Right ventricle myocardium inferior (tissue), 1 donor: ENCODE data around the gene MOAP1. TPM values are rescaled to one million over a fixed set of nuclear protein-coding genes. Genes with fewer than 3 reads are reported as not detected.
"Not testable (repeated sequence)": the region's sequence is repeated elsewhere in the genome, so short reads cannot be mapped to it uniquely, and the experiment has no call there.

Experiments
- ATAC-seq: fragments of 200-7000 bp; cut with Tn5 transposase; one replicate; pipeline ENCODE4 v1.9.1; 2020; ENCODE audit warnings: mild to moderate bottlenecking, moderate library complexity
- DNase-seq: peaks from one replicate; pipeline ENCODE4 v3.0.0; 2021; ENCODE audit errors: missing footprints
- intact Hi-C: fragments of 100-400 bp; cut with DNase I; formaldehyde crosslinking; loops from one replicate; pipeline ENCODE4 v1.11.0; 2022
- long read RNA-seq: library from polyadenylated mRNA; unstranded; transcript quantifications from one replicate; pipeline ENCODE4 v2.0.0, GENCODE V29; 2021
- total RNA-seq: library from RNA; stranded (reverse); fragmentation: NEBNext Ultra II Directional; extraction: Animal tissue kit (Norgen Biotek cat#: 25700); gene quantifications from one replicate; pipeline ENCODE4 v1.2.1, GENCODE V29; 2021
- donor health status: DM: no; HTN: yes; CAD: no; lungs with severe emphysema.

MOAP1 gene, protein sequence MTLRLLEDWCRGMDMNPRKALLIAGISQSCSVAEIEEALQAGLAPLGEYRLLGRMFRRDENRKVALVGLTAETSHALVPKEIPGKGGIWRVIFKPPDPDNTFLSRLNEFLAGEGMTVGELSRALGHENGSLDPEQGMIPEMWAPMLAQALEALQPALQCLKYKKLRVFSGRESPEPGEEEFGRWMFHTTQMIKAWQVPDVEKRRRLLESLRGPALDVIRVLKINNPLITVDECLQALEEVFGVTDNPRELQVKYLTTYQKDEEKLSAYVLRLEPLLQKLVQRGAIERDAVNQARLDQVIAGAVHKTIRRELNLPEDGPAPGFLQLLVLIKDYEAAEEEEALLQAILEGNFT
- 52.5 TPM for total RNA-seq
- long read RNA-seq, transcript MOAP1-201 (3 exons, 2,441 nt): major isoform, 32 of 36 reads
- long read RNA-seq, partial matches to known transcripts: 0 of 36 reads
- long read RNA-seq, other reads (novel, unspliced or antisense): 1 of 36 reads

DNA sequence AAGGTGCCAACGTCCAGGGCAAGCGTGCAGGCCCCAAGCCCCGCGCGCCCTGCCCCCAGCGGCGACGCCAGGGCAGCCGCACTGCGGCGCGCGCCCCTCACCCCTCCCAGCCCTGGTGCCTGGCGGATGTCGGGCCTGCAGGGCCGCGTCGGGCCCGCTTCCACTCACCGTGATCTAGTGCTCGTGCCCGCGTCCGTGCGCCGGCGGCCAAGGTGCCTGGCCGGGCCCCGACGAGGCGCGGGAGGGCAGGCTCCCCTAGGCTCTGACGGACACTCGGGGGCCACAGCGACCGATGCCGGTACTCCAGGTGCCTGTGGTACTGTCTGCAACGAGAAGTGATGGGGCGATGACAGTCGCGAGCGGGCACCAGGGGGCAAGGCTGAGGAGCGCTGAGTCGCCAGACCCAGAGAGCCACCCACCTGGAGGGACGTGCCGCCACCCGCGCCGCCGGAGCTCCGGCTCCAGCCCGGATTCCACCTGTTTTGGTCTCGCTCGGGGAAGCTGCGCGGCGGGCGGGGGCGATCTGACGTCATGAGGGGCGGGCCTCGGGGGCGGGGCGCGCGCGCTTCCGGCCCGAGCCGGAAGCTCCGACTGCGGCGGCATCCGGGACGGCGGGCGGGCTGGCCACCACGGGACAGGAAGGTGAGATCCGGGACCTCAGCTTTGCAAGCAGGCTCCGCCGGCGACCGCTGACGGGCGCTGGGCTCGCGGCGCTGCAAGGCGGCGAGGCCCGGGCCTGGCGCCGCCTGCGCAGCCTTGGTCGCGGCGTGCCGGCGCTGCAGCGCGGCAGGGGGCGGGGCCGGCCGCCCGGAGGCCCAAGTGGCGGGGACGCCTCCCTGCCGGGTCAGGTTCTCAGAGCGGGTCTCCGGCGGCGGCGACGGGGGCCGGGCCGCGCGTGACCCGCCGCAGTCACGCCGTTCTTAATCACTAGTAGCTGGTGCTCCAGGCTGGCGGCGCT is at the start of gene MOAP1, which contains the start of gene LYSET:
TSS of gene MOAP1 (minus strand) at position 507 of the 958 bp plus-strand sequence. CDS start 655 bp downstream, outside the sequence.
TSS of gene LYSET (plus strand) at position 927 of the 958 bp plus-strand sequence. CDS start 89 bp downstream, outside the sequence.
- intact Hi-C loops: loop anchor here (1.0 kb wide), 1 partner anchor 20 kb away; no protein-coding TSS in a partner anchor
- DNase-seq (peak; percentile 95), ATAC-seq (peak; percentile 94)

DNA sequence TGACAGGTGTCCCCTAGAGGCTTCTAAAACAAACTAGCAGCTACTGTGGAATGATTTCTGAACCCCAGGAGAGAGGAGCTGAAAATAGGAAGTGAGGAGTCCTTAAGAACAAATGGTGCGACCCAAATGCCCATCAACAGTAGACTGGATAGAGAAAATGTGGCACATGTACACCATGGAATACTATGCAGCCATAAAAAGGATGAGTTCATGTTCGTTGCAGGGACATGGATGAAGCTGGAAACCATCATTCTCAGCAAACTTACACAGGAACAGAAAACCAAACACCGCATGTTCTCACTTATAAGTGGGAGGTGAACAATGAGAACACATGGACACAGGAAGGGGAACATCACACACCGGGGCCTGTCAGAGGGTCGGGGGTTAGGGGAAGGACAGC is 48.4 kb upstream of the MOAP1 start:
- ATAC-seq: not testable (repeated sequence)

GRCh38 chr14:93232159-93232558 is 47.5 kb upstream of the MOAP1 start:
- intact Hi-C loops: loop anchor here (10.0 kb wide), 1 partner anchor 383 kb away; no protein-coding TSS in a partner anchor
- ATAC-seq: no peak
- DNase-seq: no peak

More for the DNA sequence above, 48.4 kb upstream of the MOAP1 start:
- DNase-seq: not testable (repeated sequence)
- intact Hi-C loops: loop anchor here (10.0 kb wide), 1 partner anchor 382 kb away; no protein-coding TSS in a partner anchor

DNA sequence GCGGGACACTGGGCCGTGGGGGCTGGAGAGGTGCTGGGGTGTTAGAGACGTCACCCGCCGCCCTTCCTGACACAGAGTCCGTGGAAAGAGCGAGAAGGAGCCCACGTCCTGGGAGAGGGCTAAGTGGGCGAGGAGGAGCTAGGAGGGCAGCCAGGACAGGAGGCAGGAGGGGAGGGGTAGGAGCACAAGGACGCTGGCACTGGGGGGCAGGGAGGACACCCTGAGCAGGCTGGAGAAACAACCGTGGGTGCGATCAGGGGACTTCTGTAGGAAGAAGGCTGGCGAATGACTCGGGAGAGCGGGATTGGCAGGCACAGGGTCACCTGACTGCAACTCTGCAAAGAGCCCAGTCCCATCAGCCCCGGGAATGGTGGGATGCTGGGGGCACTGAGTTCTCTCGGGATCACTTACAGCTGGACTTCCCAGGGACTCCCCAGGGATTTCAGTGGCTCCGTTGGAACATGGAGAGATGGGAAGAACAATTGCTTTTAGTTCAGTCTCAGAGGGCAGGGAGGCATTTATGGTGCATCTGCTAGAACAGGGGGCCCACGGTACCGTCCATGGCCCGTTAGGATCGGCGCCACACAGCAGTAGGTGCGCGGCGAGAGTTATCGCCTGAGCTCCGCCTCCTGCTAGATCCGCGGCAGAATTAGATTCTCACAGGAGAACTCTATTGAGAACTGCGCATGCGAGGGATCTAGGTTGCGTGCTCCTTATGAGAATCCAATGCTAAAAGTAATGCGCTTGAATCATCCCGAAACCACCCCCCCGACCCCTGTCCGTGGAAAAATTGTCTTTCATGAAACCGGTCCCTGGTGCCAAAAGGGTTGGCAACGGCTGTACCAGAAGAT is 46.7 kb upstream of the MOAP1 start:
- peak; percentile 45 for ATAC-seq
- DNase-seq: no peak
- intact Hi-C loops: loop anchor here (10.0 kb wide), 1 partner anchor 383 kb away; no protein-coding TSS in a partner anchor

GRCh38 chr14:93230539-93230938 is 45.8 kb upstream of the MOAP1 start:
- ATAC-seq: no peak
- intact Hi-C loops: loop anchor here (10.0 kb wide), 1 partner anchor 384 kb away; no protein-coding TSS in a partner anchor
- no peak for DNase-seq

DNA sequence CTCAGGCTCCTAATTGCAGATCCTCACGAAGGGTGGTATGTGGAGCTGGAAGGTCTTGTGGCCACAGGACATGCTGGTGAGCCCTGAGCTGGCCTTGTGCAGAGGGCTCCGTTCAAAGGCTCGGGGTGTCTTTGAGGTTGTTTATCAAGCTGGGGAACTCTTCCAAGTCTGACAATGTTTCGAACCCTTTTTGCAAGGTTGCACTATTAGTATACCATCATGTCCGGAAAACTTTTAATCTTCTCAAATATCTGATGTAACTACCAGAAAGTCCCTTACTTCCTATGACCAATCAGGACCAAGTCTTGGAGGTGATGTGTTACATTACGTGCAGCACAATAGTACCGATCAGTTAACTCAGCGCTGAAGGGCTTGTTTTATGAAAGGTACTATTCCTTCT is 43.9 kb upstream of the MOAP1 start:
- DNase-seq (no peak), ATAC-seq (no peak)
- intact Hi-C loops: no loop called here

GRCh38 chr14:93223565-93223964 is 38.9 kb upstream of the MOAP1 start:
- intact Hi-C loops: no loop called here
- DNase-seq: no peak

DNA sequence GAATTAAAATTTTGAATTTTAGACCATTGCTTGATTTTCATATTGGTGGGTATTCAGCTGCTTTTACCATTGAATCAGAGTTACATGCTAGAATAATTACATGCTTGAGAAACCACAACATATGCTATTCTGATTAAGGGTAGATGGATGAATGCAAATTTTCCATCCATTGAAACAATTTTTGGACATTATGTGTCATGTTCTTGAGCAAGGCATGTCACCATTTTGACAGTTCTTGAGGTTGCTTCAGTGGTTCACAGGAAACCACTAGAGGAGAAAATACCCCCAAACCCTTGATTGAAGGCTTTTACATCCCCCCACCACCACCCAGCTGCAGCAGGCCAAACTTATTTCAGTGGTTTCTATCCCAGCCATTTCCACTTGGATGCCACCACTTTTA is 35.8 kb upstream of the MOAP1 start:
- no peak for DNase-seq
- no peak for ATAC-seq
- intact Hi-C loops: no loop called here

More at GRCh38 chr14:93223565-93223964, 38.9 kb upstream of the MOAP1 start:
- ATAC-seq: no peak

DNA sequence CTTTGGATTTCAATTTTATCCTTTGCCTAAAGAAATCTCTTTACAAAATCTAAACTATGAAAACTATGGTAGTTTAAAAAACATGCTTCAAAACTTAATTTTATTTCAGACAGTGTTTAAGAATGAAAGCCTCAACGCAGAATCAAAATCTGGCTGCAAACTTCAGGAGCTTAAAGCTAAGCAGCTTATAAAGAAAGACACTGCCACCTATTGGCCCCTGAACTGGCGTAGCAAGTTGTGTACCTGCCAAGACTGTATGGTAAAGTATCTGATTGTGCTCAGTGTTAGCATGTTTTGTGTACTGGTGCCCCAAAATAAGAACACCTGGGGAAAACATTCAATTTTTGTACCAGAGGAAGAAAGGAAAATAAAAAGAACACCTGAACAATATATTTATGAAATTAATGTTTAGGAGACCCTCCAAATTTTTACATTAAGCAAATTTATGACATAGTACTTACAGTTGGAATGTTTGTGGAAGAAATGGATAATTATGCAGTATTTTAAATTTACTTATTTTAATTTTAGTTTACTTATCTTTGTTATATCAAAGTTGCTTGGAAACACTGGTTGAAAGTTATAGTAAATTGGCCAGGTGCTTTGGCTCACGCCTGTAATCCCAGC is 34.5 kb upstream of the MOAP1 start:
- peak; percentile 50 for ATAC-seq

GRCh38 chr14:93214598-93214997 is 29.9 kb upstream of the MOAP1 start:
- no peak for DNase-seq
- no peak for ATAC-seq
- intact Hi-C loops: no loop called here

More for the DNA sequence above, 34.5 kb upstream of the MOAP1 start:
- intact Hi-C loops: no loop called here
- DNase-seq: no peak

GRCh38 chr14:93212432-93212831 is 27.7 kb upstream of the MOAP1 start:
- no peak for ATAC-seq
- intact Hi-C loops: no loop called here
- DNase-seq: no peak

DNA sequence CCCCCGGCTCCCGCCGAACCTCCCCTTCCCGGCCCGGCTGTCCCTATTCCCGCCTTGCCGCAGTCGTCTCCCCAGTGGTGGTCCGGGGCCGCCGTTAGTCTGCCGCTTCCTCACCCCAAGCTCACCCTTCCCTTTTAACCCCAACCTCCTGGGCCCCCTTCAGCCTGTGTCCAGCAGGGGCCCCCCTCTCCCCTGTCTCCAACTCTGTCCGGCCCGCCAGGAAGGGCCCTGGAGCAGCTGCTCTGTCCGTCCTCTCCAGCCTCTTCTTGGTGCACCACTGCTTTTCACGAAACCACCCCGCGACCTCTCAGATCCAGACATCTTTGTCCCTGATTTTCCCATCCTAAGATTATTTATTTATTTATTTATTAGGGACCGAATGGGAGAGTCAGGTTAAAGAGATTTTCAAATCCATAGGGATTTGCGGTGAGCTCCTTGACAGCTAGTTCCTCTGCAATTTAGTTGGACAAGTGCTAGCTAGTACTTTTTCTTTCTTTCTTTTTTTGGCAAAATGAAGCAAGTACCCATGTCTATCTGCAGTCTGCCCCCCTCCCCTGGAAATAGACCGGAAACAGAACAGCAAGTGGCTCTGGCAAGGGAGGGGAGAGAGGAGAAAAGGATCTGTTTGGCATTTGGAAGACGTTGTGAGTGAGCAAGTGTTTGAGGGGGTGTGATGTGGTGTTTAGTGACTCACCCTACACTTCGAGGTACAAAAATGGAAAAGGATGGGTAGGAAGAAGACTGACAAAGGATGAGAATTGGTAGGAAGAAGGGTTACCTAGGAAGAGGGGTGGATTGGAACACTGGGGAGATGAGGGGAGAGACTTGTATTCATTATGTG is 23.0 kb upstream of the MOAP1 start:
- DNase-seq: no peak
- intact Hi-C loops: loop anchor here (2.0 to 5.0 kb wide), 2 partner anchors 91 to 125 kb away; partner anchors contain the start of gene BTBD7
- ATAC-seq: peak; percentile 69

DNA sequence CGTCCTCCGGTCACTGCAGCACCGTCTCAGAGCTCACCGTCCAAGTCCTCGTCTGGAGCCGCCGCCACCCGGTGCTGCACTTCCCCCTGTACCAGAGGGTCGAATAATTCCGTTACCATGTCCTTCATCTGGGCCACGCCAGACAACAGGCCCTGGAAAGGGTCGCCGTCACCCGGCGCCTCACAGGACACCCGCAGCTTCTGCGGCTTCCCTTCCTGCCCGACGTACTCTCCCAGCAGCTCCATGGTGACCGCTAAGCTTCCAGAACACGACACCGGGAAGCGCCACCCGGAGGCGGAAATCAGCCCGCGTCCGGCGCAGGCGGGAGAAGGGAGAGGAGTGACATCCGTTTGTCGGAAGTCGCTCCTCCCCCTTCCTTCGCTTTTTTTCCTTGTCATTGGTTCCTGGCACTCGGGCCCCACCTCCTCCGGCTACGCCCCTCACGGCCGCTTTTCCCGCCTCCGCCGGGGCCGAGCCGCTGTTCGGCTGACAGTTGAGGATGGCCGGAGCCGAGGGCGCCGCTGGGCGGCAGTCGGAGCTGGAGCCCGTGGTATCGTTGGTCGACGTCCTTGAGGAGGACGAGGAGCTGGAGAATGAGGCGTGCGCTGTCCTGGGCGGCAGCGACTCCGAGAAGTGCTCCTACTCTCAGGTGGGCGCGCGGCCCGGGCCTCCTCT is 22.2 kb upstream of the MOAP1 start, which contains the start of the genes GON7 and UBR7:
TSS of gene GON7 (minus strand) at position 273 of the 675 bp plus-strand sequence. CDS start at position 245, 28 bp downstream.
TSS of gene UBR7 (plus strand) at position 464 of the 675 bp plus-strand sequence. CDS start at position 500, 36 bp downstream.
- ATAC-seq (peak; percentile 99), DNase-seq (peak; percentile 96)
- intact Hi-C loops: loop anchor here (5.0 kb wide), 1 partner anchor 125 kb away; the partner anchor contains the start of gene BTBD7

DNA sequence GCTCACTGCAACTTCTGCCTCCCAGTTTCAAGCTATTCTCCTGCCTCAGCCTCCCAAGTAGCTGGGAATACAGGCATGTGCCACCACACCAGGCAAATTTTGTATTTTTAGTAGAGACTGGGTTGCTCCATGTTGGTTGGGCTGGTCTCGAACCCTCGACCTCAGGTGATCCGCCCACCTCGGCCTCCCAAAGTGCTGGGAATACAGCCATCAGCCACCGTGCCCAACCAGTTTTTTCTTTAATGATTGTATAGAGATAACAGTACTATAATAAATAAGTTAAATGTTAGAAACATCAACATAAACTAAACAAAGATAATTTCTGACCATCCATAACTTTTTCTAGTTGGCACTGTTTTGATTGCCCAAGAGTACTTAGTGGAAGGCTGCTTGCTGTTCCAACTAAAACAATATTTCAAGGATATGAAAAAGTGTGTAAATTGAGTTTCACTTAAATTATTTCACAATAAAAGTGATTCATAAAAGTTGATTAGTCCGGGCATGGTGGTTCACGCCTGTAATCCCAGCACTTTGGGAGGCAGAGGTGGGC is 16.5 kb upstream of the MOAP1 start:
- ATAC-seq (no peak), DNase-seq (no peak)
- intact Hi-C loops: no loop called here

DNA sequence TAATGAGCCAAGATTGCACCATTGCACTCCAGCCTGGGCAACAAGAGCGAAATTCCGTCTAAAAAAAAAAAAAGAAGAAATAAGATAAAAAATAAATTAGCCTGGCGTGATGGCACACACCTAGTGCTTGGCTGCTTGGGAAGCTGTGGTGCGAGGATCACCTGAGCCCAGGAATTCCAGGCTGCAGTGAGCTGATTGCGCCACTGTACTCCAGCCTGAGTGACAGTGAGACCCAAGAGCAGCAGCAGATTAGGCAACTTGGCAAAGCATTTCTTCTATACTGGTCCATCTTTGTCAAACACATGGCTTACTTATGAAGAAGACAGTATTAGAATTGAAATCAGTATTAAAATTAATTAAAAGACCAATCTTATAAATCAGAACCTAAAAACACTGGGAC is 15.9 kb upstream of the MOAP1 start:
- ATAC-seq (no peak), DNase-seq (no peak)
- intact Hi-C loops: no loop called here
